Measurements from ENCODE around the gene ZDHHC3. TPM values are rescaled to one million over a fixed set of nuclear protein-coding genes. Genes with fewer than 3 reads are reported as not detected.

ZDHHC3 gene
- total and polyA plus RNA-seq, 9 donors = 28.6 to 81.2 (median 46.2) TPM

DNA sequence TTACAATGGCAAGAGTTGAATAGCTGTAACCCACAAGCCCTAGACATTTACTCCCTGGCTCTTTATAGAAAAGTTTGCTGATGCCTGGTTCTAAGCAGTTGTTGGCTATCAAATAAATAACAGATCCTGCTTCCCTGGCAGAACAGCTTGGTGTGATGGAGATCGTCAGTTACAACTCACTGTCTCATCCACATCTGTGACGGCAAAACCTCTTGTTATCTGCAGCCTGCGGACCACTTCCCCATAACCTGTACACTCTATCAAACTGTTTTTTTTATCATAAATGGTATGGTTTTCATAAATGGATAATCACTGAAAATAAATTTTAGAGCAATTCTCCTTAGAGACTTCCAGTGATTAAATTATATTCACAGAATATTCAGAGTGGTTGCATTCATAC is 14.1 kb downstream of the ZDHHC3 start:
- no peaks in the 10 kb centered on the region for H3K4me1 ChIP-seq (ENCODE audit: insufficient read depth)
- no peaks in the 10 kb centered on the region for H3K9me3 ChIP-seq
- H3K36me3 ChIP-seq = no peaks in the 10 kb centered on the region
- no peak overlapping the region for H3K27ac ChIP-seq
- H3K27me3 ChIP-seq = no peaks in the 10 kb centered on the region
- TF ChIP-seq EP300 (IDR thresholded peaks at IDR 0.05) (no peak), CTCF (IDR thresholded peaks at IDR 0.05) (no peak), POLR2A (IDR thresholded peaks at IDR 0.05) (no peak)
- H3K4me3 ChIP-seq = no peak overlapping the region
- DNase-seq = no peak
- intact Hi-C loops (cut with DNase I) = loop anchor here in 1 of 4 donors (10.0 kb wide), 1 partner anchor 97 kb away; the partner anchor contains the start of gene TMEM42
- 96 to 99% (median 96%) methylated on average over 3 of the region's 3 CpGs for WGBS, 3 donors

GRCh38 chr3:44960387-44961026 is 15.5 kb downstream of the ZDHHC3 start:
- H3K27ac ChIP-seq = no peak overlapping the region
- no peaks in the 10 kb centered on the region for H3K27me3 ChIP-seq
- H3K36me3 ChIP-seq = no peaks in the 10 kb centered on the region
- H3K4me1 ChIP-seq (ENCODE audit: insufficient read depth) = no peaks in the 10 kb centered on the region
- no peaks in the 10 kb centered on the region for H3K9me3 ChIP-seq
- intact Hi-C loops (cut with DNase I) = loop anchor here in 1 of 4 donors (10.0 kb wide), 1 partner anchor 96 kb away; the partner anchor contains the start of gene TMEM42
- TF ChIP-seq POLR2A (IDR thresholded peaks at IDR 0.05) (no peak), EP300 (IDR thresholded peaks at IDR 0.05) (no peak), CTCF (IDR thresholded peaks at IDR 0.05) (no peak)
- DNase-seq = no peak
- 94 to 96% (median 96%) methylated on average over 3 of the region's 3 CpGs for WGBS, 3 donors
- no peak overlapping the region for H3K4me3 ChIP-seq

DNA sequence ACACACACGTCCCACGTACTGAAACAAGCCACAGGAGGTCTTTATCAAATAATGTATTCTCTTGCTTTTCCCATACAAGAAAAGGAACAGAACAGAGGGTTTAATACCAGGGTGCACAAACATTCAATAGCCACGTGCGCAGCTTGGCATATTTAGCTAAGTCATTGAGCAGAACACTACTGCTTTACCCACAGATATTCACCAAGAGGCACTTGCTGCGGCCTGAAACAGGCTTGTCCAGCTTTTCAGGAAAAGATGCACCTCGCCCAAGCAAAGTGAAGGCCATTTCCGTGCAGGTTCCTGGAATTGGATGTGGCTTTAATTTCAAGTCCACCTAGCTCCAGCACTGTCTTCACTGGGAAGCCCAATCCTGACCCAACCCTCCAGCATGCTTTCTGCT is 17.6 kb downstream of the ZDHHC3 start:
- no peaks in the 10 kb centered on the region for H3K36me3 ChIP-seq
- no peak overlapping the region for H3K27ac ChIP-seq
- no peaks in the 10 kb centered on the region for H3K27me3 ChIP-seq
- H3K4me1 ChIP-seq (ENCODE audit: insufficient read depth) = no peaks in the 10 kb centered on the region
- intact Hi-C loops (cut with DNase I) = no loop called here
- no peak for TF ChIP-seq EP300 (IDR thresholded peaks at IDR 0.05)
- no peak for TF ChIP-seq CTCF (IDR thresholded peaks at IDR 0.05)
- TF ChIP-seq POLR2A (IDR thresholded peaks at IDR 0.05) = no peak
- no peak overlapping the region for H3K4me3 ChIP-seq
- whole genome bisulfite sequencing, 3 donors = 89 to 94% (median 90%) methylated on average over 7 of the region's 7 CpGs
- DNase-seq = no peak
- no peaks in the 10 kb centered on the region for H3K9me3 ChIP-seq

DNA sequence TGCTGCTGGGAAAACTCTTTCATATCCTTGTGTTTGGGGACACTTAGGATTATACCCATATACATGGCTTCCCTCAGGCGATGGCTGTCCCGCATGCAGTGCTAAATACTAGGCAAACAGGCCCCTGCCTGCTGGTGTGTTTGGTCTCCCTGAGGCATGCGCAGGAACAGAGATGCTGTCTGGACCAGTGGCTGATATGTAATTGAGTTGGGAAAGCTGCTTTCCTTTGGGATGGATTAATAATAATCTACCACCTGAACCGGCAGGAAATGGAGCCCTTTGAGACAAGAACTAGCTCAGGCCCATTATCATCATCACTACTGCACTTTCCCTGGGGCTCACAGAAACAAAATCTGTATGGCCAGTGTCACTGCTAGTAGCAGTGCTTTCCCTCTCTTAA is 18.0 kb downstream of the ZDHHC3 start:
- intact Hi-C loops (cut with DNase I) = no loop called here
- Histone ChIP-seq H3K4me1 (ENCODE audit: insufficient read depth) (no peaks in the 10 kb centered on the region), H3K36me3 (no peaks in the 10 kb centered on the region), H3K9me3 (no peaks in the 10 kb centered on the region), H3K4me3 (no peak overlapping the region), H3K27me3 (no peaks in the 10 kb centered on the region), H3K27ac (no peak overlapping the region)
- WGBS, 3 donors = 95 to 99% (median 95%) methylated on average over 4 of the region's 4 CpGs
- no peak for DNase-seq
- TF ChIP-seq POLR2A (IDR thresholded peaks at IDR 0.05) (no peak), CTCF (IDR thresholded peaks at IDR 0.05) (no peak), EP300 (IDR thresholded peaks at IDR 0.05) (no peak)
